ENCODE measurements around the gene FAM200A. TPM values are rescaled to one million over a fixed set of nuclear protein-coding genes. Genes with fewer than 3 reads are reported as not detected.

Gene FAM200A
- total and polyA plus RNA-seq, 2 of the 13 experiments (the other 11 are each of a cell fraction or from before 2014, with no cell fraction given) = 4.7 to 6.3 TPM

GRCh38 chr7:99599836-99600235 is 47.9 kb upstream of the FAM200A start:
- Histone ChIP-seq H3K79me2 (ENCODE audit: insufficient read depth, low read length) (no peaks in the 10 kb centered on the region), H3K36me3 (replicated peaks in 1 of 2; ENCODE audit: control insufficient read depth in 1 of 2, insufficient read depth in 2 of 2, low read length in 2 of 2) (no peaks in the 10 kb centered on the region), H3K4me2 (ENCODE audit: low read depth, low read length) (no peak overlapping the region), H3K4me3 (replicated peaks in 1 of 3; ENCODE audit: insufficient read depth in 1 of 3, low read depth in 2 of 3, low read length in 3 of 3) (no peak overlapping the region), H3K27me3 (ENCODE audit: control insufficient read depth in 1 of 2, insufficient read depth in 2 of 2, low read length in 2 of 2) (no peaks in the 10 kb centered on the region), H3K27ac (ENCODE audit: extremely low read length, insufficient read depth, low read length) (no peak overlapping the region), H3K9me3 (ENCODE audit: low read length) (no peaks in the 10 kb centered on the region), H4K20me1 (ENCODE audit: insufficient read depth, low read length) (no peaks in the 10 kb centered on the region), H3K4me1 (ENCODE audit: insufficient read depth, low read length) (peaks cover 14% of the 10 kb centered on the region), H2AFZ (ENCODE audit: low read length) (no peak overlapping the region), H3K9ac (ENCODE audit: insufficient read depth, low read depth, low read length) (no peak overlapping the region)
- no peak for DNase-seq (ENCODE audit: low spot score)
- POLR2A ChIA-PET = no interaction called here
- no peak; the same call in 2 of the 3 replicates for ATAC-seq
- intact Hi-C loops (cut with micrococcal nuclease; ENCODE audit: unreplicated experiment) = no loop called here
- CTCF ChIA-PET (ENCODE audit: low intra/inter-chr PET ratio, low total read pairs) = no interaction called here
- in situ Hi-C loops (cut with HindIII; ENCODE audit: extremely low pct_ligation_motif_present, low pct_unique_long_range_greater_than_20kb) = no loop called here
- no peak for FAIRE-seq
- TF ChIP-seq SYNCRIP (IDR thresholded peaks at IDR 0.05; ENCODE audit: insufficient read depth, low read depth, low read length) (no peak), ATF4 (CRISPR knock-in tag; IDR thresholded peaks at IDR 0.05) (no peak), ZNF512 (CRISPR knock-in tag; IDR thresholded peaks at IDR 0.05) (no peak), ZNF547 (CRISPR knock-in tag; IDR thresholded peaks at IDR 0.05) (no peak), ZNF629 (CRISPR knock-in tag; conservative IDR thresholded peaks at IDR 0.05) (no peak)
- BruUV-seq (replicated peaks) = no TSS peak
- WGBS (ENCODE audit: low lambda C conversion rate) = 25% methylated on average over 4 of the region's 4 CpGs

Measured in HepG2 (cell line).